ENCODE measurements around the gene AP4M1.

DNA sequence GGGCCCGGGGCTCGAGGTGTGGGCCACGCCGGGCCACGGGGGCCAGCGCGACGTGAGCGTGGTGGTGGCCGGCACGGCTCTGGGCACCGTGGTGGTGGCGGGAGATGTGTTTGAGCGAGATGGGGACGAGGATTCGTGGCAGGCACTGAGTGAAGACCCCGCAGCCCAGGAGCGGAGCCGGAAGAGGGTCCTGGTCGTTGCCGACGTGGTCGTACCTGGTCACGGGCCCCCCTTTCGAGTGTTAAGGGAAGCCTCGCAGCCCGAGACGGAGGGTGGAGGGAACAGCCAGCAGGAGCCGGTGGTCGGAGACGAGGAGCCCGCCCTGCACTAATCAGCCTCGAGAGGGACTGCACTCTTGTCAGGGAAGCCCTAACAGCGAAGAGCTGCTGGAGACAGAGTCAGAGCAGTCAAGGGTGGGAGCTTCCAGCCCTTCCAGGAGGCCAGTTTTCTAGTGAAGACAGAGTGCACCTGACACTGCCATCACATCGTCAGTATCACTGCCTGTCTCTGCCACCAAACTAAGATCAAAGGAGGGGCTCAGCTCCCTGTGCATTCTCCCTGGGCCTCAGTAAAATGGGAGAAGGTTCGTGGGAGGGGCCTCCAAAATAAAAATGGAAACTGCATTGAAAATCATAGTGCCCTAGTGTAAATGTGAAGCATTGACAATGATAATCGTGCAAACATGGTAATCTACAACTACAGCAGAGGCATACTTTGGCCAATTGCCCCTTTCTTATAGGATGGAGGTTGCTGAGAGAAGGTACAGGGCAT, 26.6 kb downstream of the AP4M1 start:
- TF ChIP-seq ZNF274 (IDR thresholded peaks at IDR 0.05; ENCODE audit: borderline replicate concordance, low read depth, low read length) (no peak), POLR2AphosphoS2 (IDR thresholded peaks at IDR 0.05; ENCODE audit: low read length) (no peak), POLR2A (conservative IDR thresholded peaks at IDR 0.05) (no peak), FOXK2 (conservative IDR thresholded peaks at IDR 0.05 in 1 of 2, IDR thresholded peaks at IDR 0.05 in 1 of 2; ENCODE audit: low read depth in 2 of 2) (no peak), ELF4 (CRISPR knock-in tag; IDR thresholded peaks at IDR 0.05) (no peak), POLR3G (IDR thresholded peaks at IDR 0.05; ENCODE audit: extremely low read depth, insufficient read length, insufficient replicate concordance) (no peak), EZH2 (IDR thresholded peaks at IDR 0.05; ENCODE audit: borderline replicate concordance, low read depth, low read length) (no peak)
- TF ChIP-seq, protein P1, sequence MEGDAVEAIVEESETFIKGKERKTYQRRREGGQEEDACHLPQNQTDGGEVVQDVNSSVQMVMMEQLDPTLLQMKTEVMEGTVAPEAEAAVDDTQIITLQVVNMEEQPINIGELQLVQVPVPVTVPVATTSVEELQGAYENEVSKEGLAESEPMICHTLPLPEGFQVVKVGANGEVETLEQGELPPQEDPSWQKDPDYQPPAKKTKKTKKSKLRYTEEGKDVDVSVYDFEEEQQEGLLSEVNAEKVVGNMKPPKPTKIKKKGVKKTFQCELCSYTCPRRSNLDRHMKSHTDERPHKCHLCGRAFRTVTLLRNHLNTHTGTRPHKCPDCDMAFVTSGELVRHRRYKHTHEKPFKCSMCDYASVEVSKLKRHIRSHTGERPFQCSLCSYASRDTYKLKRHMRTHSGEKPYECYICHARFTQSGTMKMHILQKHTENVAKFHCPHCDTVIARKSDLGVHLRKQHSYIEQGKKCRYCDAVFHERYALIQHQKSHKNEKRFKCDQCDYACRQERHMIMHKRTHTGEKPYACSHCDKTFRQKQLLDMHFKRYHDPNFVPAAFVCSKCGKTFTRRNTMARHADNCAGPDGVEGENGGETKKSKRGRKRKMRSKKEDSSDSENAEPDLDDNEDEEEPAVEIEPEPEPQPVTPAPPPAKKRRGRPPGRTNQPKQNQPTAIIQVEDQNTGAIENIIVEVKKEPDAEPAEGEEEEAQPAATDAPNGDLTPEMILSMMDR (IDR thresholded peaks at IDR 0.05 in 2 of 3, conservative IDR thresholded peaks at IDR 0.05 in 1 of 3; ENCODE audit: insufficient read depth in 2 of 3, low read depth in 1 of 3, low read length in 3 of 3): no peak
- TF ChIP-seq, protein P2, sequence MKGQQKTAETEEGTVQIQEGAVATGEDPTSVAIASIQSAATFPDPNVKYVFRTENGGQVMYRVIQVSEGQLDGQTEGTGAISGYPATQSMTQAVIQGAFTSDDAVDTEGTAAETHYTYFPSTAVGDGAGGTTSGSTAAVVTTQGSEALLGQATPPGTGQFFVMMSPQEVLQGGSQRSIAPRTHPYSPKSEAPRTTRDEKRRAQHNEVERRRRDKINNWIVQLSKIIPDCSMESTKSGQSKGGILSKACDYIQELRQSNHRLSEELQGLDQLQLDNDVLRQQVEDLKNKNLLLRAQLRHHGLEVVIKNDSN (CRISPR knock-in tag; IDR thresholded peaks at IDR 0.05): no peak
- TF ChIP-seq, protein P3, sequence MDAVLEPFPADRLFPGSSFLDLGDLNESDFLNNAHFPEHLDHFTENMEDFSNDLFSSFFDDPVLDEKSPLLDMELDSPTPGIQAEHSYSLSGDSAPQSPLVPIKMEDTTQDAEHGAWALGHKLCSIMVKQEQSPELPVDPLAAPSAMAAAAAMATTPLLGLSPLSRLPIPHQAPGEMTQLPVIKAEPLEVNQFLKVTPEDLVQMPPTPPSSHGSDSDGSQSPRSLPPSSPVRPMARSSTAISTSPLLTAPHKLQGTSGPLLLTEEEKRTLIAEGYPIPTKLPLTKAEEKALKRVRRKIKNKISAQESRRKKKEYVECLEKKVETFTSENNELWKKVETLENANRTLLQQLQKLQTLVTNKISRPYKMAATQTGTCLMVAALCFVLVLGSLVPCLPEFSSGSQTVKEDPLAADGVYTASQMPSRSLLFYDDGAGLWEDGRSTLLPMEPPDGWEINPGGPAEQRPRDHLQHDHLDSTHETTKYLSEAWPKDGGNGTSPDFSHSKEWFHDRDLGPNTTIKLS (IDR thresholded peaks at IDR 0.05; ENCODE audit: borderline replicate concordance, low read depth): no peak
- TF ChIP-seq, protein P4, sequence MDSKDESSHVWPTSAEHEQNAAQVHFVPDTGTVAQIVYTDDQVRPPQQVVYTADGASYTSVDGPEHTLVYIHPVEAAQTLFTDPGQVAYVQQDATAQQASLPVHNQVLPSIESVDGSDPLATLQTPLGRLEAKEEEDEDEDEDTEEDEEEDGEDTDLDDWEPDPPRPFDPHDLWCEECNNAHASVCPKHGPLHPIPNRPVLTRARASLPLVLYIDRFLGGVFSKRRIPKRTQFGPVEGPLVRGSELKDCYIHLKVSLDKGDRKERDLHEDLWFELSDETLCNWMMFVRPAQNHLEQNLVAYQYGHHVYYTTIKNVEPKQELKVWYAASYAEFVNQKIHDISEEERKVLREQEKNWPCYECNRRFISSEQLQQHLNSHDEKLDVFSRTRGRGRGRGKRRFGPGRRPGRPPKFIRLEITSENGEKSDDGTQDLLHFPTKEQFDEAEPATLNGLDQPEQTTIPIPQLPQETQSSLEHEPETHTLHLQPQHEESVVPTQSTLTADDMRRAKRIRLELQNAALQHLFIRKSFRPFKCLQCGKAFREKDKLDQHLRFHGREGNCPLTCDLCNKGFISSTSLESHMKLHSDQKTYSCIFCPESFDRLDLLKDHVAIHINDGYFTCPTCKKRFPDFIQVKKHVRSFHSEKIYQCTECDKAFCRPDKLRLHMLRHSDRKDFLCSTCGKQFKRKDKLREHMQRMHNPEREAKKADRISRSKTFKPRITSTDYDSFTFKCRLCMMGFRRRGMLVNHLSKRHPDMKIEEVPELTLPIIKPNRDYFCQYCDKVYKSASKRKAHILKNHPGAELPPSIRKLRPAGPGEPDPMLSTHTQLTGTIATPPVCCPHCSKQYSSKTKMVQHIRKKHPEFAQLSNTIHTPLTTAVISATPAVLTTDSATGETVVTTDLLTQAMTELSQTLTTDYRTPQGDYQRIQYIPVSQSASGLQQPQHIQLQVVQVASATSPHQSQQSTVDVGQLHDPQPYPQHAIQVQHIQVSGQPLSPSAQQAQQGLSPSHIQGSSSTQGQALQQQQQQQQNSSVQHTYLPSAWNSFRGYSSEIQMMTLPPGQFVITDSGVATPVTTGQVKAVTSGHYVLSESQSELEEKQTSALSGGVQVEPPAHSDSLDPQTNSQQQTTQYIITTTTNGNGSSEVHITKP (IDR thresholded peaks at IDR 0.05; ENCODE audit: partially characterized antibody): no peak
- TF ChIP-seq, protein P5, sequence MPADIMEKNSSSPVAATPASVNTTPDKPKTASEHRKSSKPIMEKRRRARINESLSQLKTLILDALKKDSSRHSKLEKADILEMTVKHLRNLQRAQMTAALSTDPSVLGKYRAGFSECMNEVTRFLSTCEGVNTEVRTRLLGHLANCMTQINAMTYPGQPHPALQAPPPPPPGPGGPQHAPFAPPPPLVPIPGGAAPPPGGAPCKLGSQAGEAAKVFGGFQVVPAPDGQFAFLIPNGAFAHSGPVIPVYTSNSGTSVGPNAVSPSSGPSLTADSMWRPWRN (IDR thresholded peaks at IDR 0.05; ENCODE audit: low read depth): no peak
- TF ChIP-seq, protein P6, sequence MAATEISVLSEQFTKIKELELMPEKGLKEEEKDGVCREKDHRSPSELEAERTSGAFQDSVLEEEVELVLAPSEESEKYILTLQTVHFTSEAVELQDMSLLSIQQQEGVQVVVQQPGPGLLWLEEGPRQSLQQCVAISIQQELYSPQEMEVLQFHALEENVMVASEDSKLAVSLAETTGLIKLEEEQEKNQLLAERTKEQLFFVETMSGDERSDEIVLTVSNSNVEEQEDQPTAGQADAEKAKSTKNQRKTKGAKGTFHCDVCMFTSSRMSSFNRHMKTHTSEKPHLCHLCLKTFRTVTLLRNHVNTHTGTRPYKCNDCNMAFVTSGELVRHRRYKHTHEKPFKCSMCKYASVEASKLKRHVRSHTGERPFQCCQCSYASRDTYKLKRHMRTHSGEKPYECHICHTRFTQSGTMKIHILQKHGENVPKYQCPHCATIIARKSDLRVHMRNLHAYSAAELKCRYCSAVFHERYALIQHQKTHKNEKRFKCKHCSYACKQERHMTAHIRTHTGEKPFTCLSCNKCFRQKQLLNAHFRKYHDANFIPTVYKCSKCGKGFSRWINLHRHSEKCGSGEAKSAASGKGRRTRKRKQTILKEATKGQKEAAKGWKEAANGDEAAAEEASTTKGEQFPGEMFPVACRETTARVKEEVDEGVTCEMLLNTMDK (IDR thresholded peaks at IDR 0.05; ENCODE audit: borderline replicate concordance, insufficient read depth, low read depth, low read length, poor library complexity, severe bottlenecking): no peak

Measured in K562 (cell line).